NB4 (cell line): Measurements from ENCODE around the gene AIFM2.
A peak's percentile ranks its signal among the peaks of the same experiment; 100 is the strongest.
"Not testable (repeated sequence)": the region's sequence is repeated elsewhere in the genome, so short reads cannot be mapped to it uniquely, and the experiment has no call there.

Experiments
- DNase-seq: peaks from one replicate; pipeline ENCODE4 v3.0.0; 2010; ENCODE audit warnings: low read depth
- H3K4me3 ChIP-seq: one replicate; pipeline ENCODE4 v1.5.1; 2011; ENCODE audit warnings: mild to moderate bottlenecking, low read depth, low read length, moderate library complexity
- MYC ChIP-seq: IDR thresholded peaks from 2 replicates; pipeline ENCODE4 v1.6.1; 2011; ENCODE audit warnings: low read depth, low read length
- POLR2A ChIP-seq: IDR thresholded peaks from 2 replicates; pipeline ENCODE4 v1.6.1; 2011; ENCODE audit warnings: mild to moderate bottlenecking; ENCODE audit not compliant: insufficient read length; ENCODE audit errors: extremely low read depth
- TF ChIP-seq, protein P1 (sequence below): IDR thresholded peaks from 2 replicates; pipeline ENCODE4 v1.6.1; 2011; ENCODE audit warnings: low read depth, low read length
- TF ChIP-seq, protein P2 (sequence below): IDR thresholded peaks from one replicate; pipeline ENCODE4 v1.5.1; 2012; ENCODE audit warnings: low read depth, low read length

AIFM2 gene

GRCh38 chr10:70090013-70090412 is 42.6 kb downstream of the AIFM2 start:
- TF ChIP-seq, protein P1, sequence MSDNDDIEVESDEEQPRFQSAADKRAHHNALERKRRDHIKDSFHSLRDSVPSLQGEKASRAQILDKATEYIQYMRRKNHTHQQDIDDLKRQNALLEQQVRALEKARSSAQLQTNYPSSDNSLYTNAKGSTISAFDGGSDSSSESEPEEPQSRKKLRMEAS: no peak
- TF ChIP-seq MYC (no peak), POLR2A (no peak)
- TF ChIP-seq, protein P2, sequence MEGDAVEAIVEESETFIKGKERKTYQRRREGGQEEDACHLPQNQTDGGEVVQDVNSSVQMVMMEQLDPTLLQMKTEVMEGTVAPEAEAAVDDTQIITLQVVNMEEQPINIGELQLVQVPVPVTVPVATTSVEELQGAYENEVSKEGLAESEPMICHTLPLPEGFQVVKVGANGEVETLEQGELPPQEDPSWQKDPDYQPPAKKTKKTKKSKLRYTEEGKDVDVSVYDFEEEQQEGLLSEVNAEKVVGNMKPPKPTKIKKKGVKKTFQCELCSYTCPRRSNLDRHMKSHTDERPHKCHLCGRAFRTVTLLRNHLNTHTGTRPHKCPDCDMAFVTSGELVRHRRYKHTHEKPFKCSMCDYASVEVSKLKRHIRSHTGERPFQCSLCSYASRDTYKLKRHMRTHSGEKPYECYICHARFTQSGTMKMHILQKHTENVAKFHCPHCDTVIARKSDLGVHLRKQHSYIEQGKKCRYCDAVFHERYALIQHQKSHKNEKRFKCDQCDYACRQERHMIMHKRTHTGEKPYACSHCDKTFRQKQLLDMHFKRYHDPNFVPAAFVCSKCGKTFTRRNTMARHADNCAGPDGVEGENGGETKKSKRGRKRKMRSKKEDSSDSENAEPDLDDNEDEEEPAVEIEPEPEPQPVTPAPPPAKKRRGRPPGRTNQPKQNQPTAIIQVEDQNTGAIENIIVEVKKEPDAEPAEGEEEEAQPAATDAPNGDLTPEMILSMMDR: no peak
- DNase-seq: no peak
- no peak overlapping the region for H3K4me3 ChIP-seq

DNA sequence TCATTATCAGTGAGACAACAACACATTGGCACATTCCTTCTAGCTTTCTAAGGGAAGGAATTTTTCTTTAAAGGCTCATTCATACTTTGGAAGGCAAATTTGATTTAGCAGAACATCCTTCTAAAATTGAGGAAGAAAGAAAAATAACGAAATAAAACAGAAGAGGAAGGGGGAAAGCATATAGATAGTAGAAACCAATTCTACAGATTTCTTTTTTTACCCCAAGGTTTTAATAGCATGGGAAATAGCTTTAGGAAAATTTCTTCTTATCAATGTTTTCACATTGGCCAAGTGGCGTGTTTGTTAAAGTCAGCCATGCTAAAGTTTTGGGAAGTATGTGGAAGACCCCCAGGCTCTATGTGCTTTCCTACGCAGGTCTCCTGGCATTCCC is 44.3 kb downstream of the AIFM2 start:
- DNase-seq: no peak
- no peak overlapping the region for H3K4me3 ChIP-seq
- TF ChIP-seq POLR2A (no peak), MYC (no peak)
- TF ChIP-seq, protein P1: no peak
- TF ChIP-seq, protein P2: no peak

- no peak overlapping the region for H3K4me3 ChIP-seq
- DNase-seq: no peak
- TF ChIP-seq MYC: no peak
- TF ChIP-seq, protein P1: no peak
These were observed 44.9 kb downstream of the AIFM2 start for GRCh38 chr10:70087616-70088307.

GRCh38 chr10:70085975-70086613 is 46.5 kb downstream of the AIFM2 start:
- no peak for TF ChIP-seq POLR2A
- TF ChIP-seq, protein P1: no peak
- TF ChIP-seq, protein P2: no peak
- no peak for TF ChIP-seq MYC
- no peak for DNase-seq
- H3K4me3 ChIP-seq: no peak overlapping the region

DNA sequence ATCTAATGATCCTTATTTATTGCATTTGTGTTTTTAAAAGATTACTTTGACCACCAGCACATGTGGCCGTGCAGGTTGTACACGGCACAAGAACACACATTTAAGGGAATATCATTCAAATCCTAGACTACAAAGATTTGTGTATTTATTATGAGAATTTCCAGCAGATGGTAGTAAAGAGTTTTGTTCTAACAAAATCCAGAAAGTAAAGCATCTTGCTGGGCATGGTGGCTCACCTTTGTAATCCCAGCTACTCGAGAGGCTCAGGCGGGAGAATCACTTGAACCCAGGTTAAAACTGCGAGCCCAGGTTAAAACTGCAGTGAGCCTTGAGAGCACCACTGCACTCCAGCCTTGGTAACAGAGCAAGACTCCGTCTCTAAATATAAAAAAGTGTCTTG is 48.4 kb downstream of the AIFM2 start:
- no peak for TF ChIP-seq MYC
- TF ChIP-seq, protein P1: no peak
- TF ChIP-seq, protein P2: no peak
- no peak for TF ChIP-seq POLR2A

DNA sequence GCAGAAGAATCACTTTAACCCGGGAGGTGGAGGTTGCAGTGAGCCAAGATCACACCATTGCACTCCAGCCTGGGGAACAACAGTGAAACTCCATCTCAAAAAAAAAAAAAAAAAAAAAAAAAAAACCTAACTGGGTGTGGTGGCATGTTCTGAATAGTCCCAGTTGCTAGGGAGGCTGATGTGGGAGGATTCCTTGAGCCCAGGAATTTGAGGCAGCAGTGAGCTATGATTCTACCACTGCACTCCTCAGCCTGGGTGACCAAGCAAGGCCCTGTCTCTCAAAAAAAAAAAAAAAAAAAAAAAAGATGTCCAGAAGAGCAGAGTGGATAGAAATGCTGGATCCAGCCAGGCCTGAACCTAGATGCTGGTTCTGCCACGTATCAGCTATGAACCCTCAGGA is 51.8 kb downstream of the AIFM2 start:
- not testable (repeated sequence) for H3K4me3 ChIP-seq, DNase-seq

More for the DNA sequence above, 48.4 kb downstream of the AIFM2 start:
- DNase-seq: peak; percentile 16
- no peak overlapping the region for H3K4me3 ChIP-seq
